ENCODE results near the gene SLC12A8.
"Not testable (repeated sequence)": the region's sequence is repeated elsewhere in the genome, so short reads cannot be mapped to it uniquely, and the experiment has no call there.

SLC12A8 gene

GRCh38 chr3:125087768-125088391, 124.7 kb downstream of the SLC12A8 start:
- TF ChIP-seq, protein P1, sequence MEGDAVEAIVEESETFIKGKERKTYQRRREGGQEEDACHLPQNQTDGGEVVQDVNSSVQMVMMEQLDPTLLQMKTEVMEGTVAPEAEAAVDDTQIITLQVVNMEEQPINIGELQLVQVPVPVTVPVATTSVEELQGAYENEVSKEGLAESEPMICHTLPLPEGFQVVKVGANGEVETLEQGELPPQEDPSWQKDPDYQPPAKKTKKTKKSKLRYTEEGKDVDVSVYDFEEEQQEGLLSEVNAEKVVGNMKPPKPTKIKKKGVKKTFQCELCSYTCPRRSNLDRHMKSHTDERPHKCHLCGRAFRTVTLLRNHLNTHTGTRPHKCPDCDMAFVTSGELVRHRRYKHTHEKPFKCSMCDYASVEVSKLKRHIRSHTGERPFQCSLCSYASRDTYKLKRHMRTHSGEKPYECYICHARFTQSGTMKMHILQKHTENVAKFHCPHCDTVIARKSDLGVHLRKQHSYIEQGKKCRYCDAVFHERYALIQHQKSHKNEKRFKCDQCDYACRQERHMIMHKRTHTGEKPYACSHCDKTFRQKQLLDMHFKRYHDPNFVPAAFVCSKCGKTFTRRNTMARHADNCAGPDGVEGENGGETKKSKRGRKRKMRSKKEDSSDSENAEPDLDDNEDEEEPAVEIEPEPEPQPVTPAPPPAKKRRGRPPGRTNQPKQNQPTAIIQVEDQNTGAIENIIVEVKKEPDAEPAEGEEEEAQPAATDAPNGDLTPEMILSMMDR (IDR thresholded peaks at IDR 0.05; ENCODE audit: low read depth, low read length) = no peak
- no peak overlapping the region for H3K4me3 ChIP-seq (ENCODE audit: low read depth, low read length)

DNA sequence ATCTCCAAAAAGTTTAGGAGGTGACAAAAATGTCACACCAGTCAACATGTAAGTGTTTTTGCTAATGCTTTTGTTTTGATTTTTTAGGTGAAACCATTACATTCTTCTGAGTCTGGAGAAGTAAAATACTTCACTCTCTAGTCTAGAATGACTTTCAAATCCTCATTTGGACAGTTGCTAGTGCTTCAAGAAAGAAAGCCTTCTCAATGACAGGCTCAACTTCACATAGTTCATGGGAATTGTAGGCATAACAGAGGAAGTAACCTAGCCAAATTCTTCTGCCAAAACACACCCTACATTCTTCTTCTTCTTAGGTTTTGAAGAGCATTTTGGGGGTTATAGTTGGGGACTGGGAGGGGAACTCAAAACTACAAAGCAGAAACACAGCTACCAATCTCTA, 127.4 kb downstream of the SLC12A8 start:
- TF ChIP-seq, protein P1 (IDR thresholded peaks at IDR 0.05; ENCODE audit: low read depth, low read length) = no peak
- H3K4me3 ChIP-seq (ENCODE audit: low read depth, low read length) = no peak overlapping the region

GRCh38 chr3:125083776-125084175, 128.8 kb downstream of the SLC12A8 start:
- H3K4me3 ChIP-seq (ENCODE audit: low read depth, low read length) = no peak overlapping the region
- TF ChIP-seq, protein P1 (IDR thresholded peaks at IDR 0.05; ENCODE audit: low read depth, low read length) = no peak

DNA sequence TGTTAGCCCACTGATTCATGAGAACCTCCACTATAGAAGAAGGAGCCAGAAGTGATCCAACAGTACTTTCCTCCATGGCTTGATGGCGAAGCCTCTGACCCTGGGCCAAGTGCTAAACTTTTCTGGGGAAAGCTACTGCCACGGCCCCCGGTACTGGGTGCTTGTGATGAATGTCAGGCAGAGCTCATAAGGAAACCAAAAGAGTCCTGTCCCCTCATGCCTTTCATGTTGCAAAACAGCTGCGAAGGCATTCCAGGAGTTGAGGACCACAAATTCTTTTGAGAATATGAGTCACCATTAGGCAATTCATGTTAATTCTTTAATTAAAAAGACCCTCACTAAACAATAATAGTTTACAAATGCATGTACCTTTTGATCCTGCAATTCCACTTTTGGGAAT, 130.2 kb downstream of the SLC12A8 start:
- H3K4me3 ChIP-seq (ENCODE audit: low read depth, low read length) = not testable (repeated sequence)

DNA sequence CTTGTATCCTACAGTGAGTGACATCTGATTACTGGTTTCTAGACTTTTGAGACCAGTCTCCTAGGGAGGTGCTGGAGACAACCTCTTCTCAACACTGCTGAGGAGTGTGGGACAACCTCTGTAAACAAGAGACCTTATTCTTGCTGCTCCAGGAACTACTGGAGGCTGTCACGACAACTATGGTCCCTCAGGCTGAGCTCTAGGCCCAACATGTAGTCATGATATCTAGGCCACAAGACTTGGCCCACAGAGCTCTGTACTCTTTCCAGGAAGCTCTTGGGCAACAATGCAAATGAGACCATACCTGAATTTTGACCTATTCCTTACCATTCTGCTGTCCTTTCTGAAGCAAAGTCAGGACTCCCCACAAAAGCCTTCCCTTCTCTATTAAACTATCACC, 132.5 kb downstream of the SLC12A8 start:
- TF ChIP-seq, protein P1 (IDR thresholded peaks at IDR 0.05; ENCODE audit: low read depth, low read length) = no peak
- H3K4me3 ChIP-seq (ENCODE audit: low read depth, low read length) = no peak overlapping the region

- TF ChIP-seq, protein P1 (IDR thresholded peaks at IDR 0.05; ENCODE audit: low read depth, low read length) = no peak
- H3K4me3 ChIP-seq (ENCODE audit: low read depth, low read length) = no peak overlapping the region
Measured at GRCh38 chr3:125079675-125080045, 132.9 kb downstream of the SLC12A8 start.

- H3K4me3 ChIP-seq (ENCODE audit: low read depth, low read length) = no peak overlapping the region
- TF ChIP-seq, protein P1 (IDR thresholded peaks at IDR 0.05; ENCODE audit: low read depth, low read length) = no peak
Measured at GRCh38 chr3:125078951-125079674, 133.4 kb downstream of the SLC12A8 start.

Measured in WI38 (cell line).